ENCODE measurements around the gene MBD6. TPM values are rescaled to one million over a fixed set of nuclear protein-coding genes. Genes with fewer than 3 reads are reported as not detected.
"Not testable (repeated sequence)": the region's sequence is repeated elsewhere in the genome, so short reads cannot be mapped to it uniquely, and the experiment has no call there.

Gene MBD6
- total RNA-seq, 1 experiment from 2014 or later, result 66.8 TPM

DNA sequence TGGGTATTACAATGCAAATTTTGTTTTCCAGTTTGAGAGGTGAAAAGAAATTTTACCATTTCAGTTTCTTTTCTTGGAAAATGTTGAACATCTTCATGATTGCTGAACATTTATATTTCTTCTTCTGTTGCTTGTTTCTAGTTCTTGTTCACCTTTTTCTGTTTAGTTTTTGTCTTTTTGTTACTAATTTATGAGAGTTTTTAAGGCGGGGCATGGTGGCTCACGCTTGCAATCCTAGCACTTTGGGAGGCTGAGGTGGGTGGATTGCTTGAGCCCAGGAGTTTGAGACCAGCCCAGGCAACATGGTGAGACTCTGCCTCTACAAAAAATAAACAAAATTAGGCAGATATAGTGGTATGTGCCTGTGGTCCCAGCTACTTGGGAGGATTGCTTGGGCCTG, 37.9 kb downstream of the MBD6 start:
- H4K5ac ChIP-seq (ENCODE audit: insufficient read length, low read depth, low read length), result no peak overlapping the region
- H3K79me2 ChIP-seq (ENCODE audit: insufficient read depth, low read length), result peaks cover 3% of the 10 kb centered on the region; the same call in 1 of the 2 replicates
- H2AFZ ChIP-seq (ENCODE audit: low read length), result no peak overlapping the region
- no peaks in the 10 kb centered on the region for H3K9me3 ChIP-seq (ENCODE audit: control insufficient read depth, low read depth, low read length)
- no peaks in the 10 kb centered on the region for H3K27me3 ChIP-seq (ENCODE audit: insufficient read depth, low read length)
- H2BK120ac ChIP-seq (ENCODE audit: low read depth, low read length, poor library complexity, severe bottlenecking), result no peak overlapping the region
- no peak overlapping the region for H3K27ac Mint-ChIP-seq
- H3K9me3 Mint-ChIP-seq, result no peaks in the 10 kb centered on the region
- no peak overlapping the region for H3K18ac ChIP-seq (ENCODE audit: insufficient read length, low read depth, low read length)
- no peak overlapping the region for H3K23ac ChIP-seq (ENCODE audit: insufficient read length, low read depth, low read length)
- no peak for TF ChIP-seq CTCF (conservative IDR thresholded peaks at IDR 0.05)
- H2BK15ac ChIP-seq (ENCODE audit: low read depth, low read length), result no peak overlapping the region
- H4K8ac ChIP-seq (replicated peaks; ENCODE audit: insufficient read length, low read depth, low read length), result no peak overlapping the region
- no peak overlapping the region for H3K56ac ChIP-seq (ENCODE audit: insufficient read length, low read depth, low read length)
- no peak overlapping the region for H2BK12ac ChIP-seq (ENCODE audit: insufficient read length, low read depth, low read length)
- H4K20me1 ChIP-seq (ENCODE audit: control insufficient read depth, insufficient read depth, insufficient read length), result no peaks in the 10 kb centered on the region
- no peaks in the 10 kb centered on the region for H3K4me1 ChIP-seq (ENCODE audit: insufficient read depth, low read length)
- H3K27ac ChIP-seq (ENCODE audit: insufficient read length, low read depth, low read length), result no peak overlapping the region
- H3K14ac ChIP-seq (ENCODE audit: insufficient read depth, low read length), result no peak overlapping the region
- no peak overlapping the region for H3K4me3 Mint-ChIP-seq
- H3K79me1 ChIP-seq (ENCODE audit: insufficient read depth, low read depth, low read length, poor library complexity, severe bottlenecking), result peaks cover 3% of the 10 kb centered on the region
- no peak overlapping the region for H3K9ac ChIP-seq (ENCODE audit: extremely low read depth, insufficient read length, low read length)
- H3K4ac ChIP-seq (ENCODE audit: low read depth, low read length), result no peak overlapping the region
- no peaks in the 10 kb centered on the region for H3K23me2 ChIP-seq (ENCODE audit: insufficient read length, low read depth, low read length, poor library complexity, severe bottlenecking)
- peaks cover 7% of the 10 kb centered on the region in 2 experiments for H3K4me1 Mint-ChIP-seq
- no CpG with 5 or more reads among the region's 2 CpGs for WGBS (ENCODE audit: extremely low coverage, insufficient read length, low lambda C conversion rate)
- H3T11ph ChIP-seq (ENCODE audit: low read length), result no peak overlapping the region
- no peak for DNase-seq
- H3K27me3 Mint-ChIP-seq (ENCODE audit: low read depth), result no peaks in the 10 kb centered on the region
- peaks cover 13 to 23% (median 19%) of the 10 kb centered on the region in 3 experiments; a peak in 6 of 7 replicates for H3K36me3 Mint-ChIP-seq (ENCODE audit: insufficient read depth in 1 of 3, low read depth in 3 of 3)
- no peak overlapping the region for H2BK20ac ChIP-seq (ENCODE audit: low read depth, low read length, poor library complexity, severe bottlenecking)
- H4K91ac ChIP-seq (ENCODE audit: insufficient read length, low read depth, low read length), result no peak overlapping the region
- no peak overlapping the region for H2AK5ac ChIP-seq (ENCODE audit: insufficient read length, low read length)
- no peak overlapping the region for H3K4me2 ChIP-seq (ENCODE audit: insufficient read depth, insufficient read length, low read length)
- H2BK5ac ChIP-seq (ENCODE audit: insufficient read length, low read length), result no peak overlapping the region

- not testable (repeated sequence) for H2AFZ ChIP-seq (ENCODE audit: low read length); H2BK20ac ChIP-seq (ENCODE audit: low read depth, low read length, poor library complexity, severe bottlenecking); H3K56ac ChIP-seq (ENCODE audit: insufficient read length, low read depth, low read length); H3K9me3 ChIP-seq (ENCODE audit: control insufficient read depth, low read depth, low read length); H4K8ac ChIP-seq (replicated peaks; ENCODE audit: insufficient read length, low read depth, low read length); H2AK5ac ChIP-seq (ENCODE audit: insufficient read length, low read length); H2BK12ac ChIP-seq (ENCODE audit: insufficient read length, low read depth, low read length); H3K4me1 Mint-ChIP-seq; H3K23ac ChIP-seq (ENCODE audit: insufficient read length, low read depth, low read length); H4K5ac ChIP-seq (ENCODE audit: insufficient read length, low read depth, low read length); H3K79me1 ChIP-seq (ENCODE audit: insufficient read depth, low read depth, low read length, poor library complexity, severe bottlenecking); H3K9ac ChIP-seq (ENCODE audit: extremely low read depth, insufficient read length, low read length); H3K23me2 ChIP-seq (ENCODE audit: insufficient read length, low read depth, low read length, poor library complexity, severe bottlenecking); H3K4me3 Mint-ChIP-seq; H3K4me1 ChIP-seq (ENCODE audit: insufficient read depth, low read length); H3K79me2 ChIP-seq (ENCODE audit: insufficient read depth, low read length); H3K4me2 ChIP-seq (ENCODE audit: insufficient read depth, insufficient read length, low read length); H3K27me3 ChIP-seq (ENCODE audit: insufficient read depth, low read length); H3K9me3 Mint-ChIP-seq; H3K27ac ChIP-seq (ENCODE audit: insufficient read length, low read depth, low read length); DNase-seq; H3K14ac ChIP-seq (ENCODE audit: insufficient read depth, low read length); H2BK15ac ChIP-seq (ENCODE audit: low read depth, low read length); H3K4ac ChIP-seq (ENCODE audit: low read depth, low read length); H2BK5ac ChIP-seq (ENCODE audit: insufficient read length, low read length); H3K18ac ChIP-seq (ENCODE audit: insufficient read length, low read depth, low read length); H3K27me3 Mint-ChIP-seq (ENCODE audit: low read depth); H2BK120ac ChIP-seq (ENCODE audit: low read depth, low read length, poor library complexity, severe bottlenecking); H4K20me1 ChIP-seq (ENCODE audit: control insufficient read depth, insufficient read depth, insufficient read length); H3T11ph ChIP-seq (ENCODE audit: low read length); H4K91ac ChIP-seq (ENCODE audit: insufficient read length, low read depth, low read length)
- Mint-ChIP-seq H3K27ac (peak overlapping the region in 1 of 3 experiments; percentile 59; a peak in 1 of 7 replicates), H3K36me3 (ENCODE audit: insufficient read depth in 1 of 3, low read depth in 3 of 3) (peaks cover 13 to 23% (median 19%) of the 10 kb centered on the region in 3 experiments; a peak in 6 of 7 replicates)
- no CpG with 5 or more reads among the region's 1 CpG for WGBS (ENCODE audit: extremely low coverage, insufficient read length, low lambda C conversion rate)
Observed at GRCh38 chr12:57561117-57561516, 38.5 kb downstream of the MBD6 start.

All from H9 (cell line).